HepG2 (cell line): Measurements from ENCODE around the gene FAM193A. TPM values are rescaled to one million over a fixed set of nuclear protein-coding genes. Genes with fewer than 3 reads are reported as not detected.
A peak's percentile ranks its signal among the peaks of the same experiment; 100 is the strongest.

ENCODE experiments used
- ESRRA ChIP-seq: sonication (generic); formaldehyde crosslinking; IDR thresholded peaks from 2 replicates; pipeline ENCODE4 v1.5.1; 2020; ENCODE audit warnings: mild to moderate bottlenecking, low read depth, missing genetic modification reagents
- FOXC1 ChIP-seq: sonication (generic); formaldehyde crosslinking; IDR thresholded peaks from 2 replicates; pipeline ENCODE4 v1.8.0; 2022; ENCODE audit warnings: mild to moderate bottlenecking, missing genetic modification reagents, borderline replicate concordance
- GATAD1 ChIP-seq: IDR thresholded peaks from 2 replicates; pipeline ENCODE4 v1.6.1; 2016; ENCODE audit warnings: missing genetic modification reagents, missing compliant biosample characterization
- KIAA2018 ChIP-seq: sonication (generic); formaldehyde crosslinking; IDR thresholded peaks from 2 replicates; pipeline ENCODE4 v1.5.0; 2020; ENCODE audit warnings: mild to moderate bottlenecking, missing genetic modification reagents, borderline replicate concordance
- KLF6 ChIP-seq: IDR thresholded peaks from 2 replicates; pipeline ENCODE4 v1.8.0; 2016; ENCODE audit warnings: missing biosample characterization, missing genetic modification reagents
- LCORL ChIP-seq, 2 experiments: fragments of 450-650 bp in 1 of 2; sonication (generic) in 1 of 2; formaldehyde crosslinking in 1 of 2; IDR thresholded peaks; 2 replicates each; pipeline versions ENCODE4 v1.5.0 to v1.6.1; 2017 to 2020; ENCODE audit warnings: antibody characterized with exemption in 1 of 2, missing genetic modification reagents in 1 of 2
- MZF1 ChIP-seq: sonication (generic); formaldehyde crosslinking; IDR thresholded peaks from 2 replicates; pipeline ENCODE4 v1.8.1; 2023; ENCODE audit warnings: mild to moderate bottlenecking, missing genetic modification reagents, borderline replicate concordance
- NFKB2 ChIP-seq: sonication (generic); formaldehyde crosslinking; IDR thresholded peaks from 2 replicates; pipeline ENCODE4 v1.4.0; 2020; ENCODE audit warnings: missing genetic modification reagents, borderline replicate concordance
- PPARG ChIP-seq: conservative IDR thresholded peaks from 2 replicates; pipeline ENCODE4 v1.6.1; 2016; ENCODE audit warnings: missing biosample characterization, missing genetic modification reagents
- RBFOX2 ChIP-seq: fragments of 200-400 bp; formaldehyde crosslinking; IDR thresholded peaks from 2 replicates; pipeline ENCODE4 v1.6.1; 2017; ENCODE audit warnings: low read depth, mild to moderate bottlenecking, low read length
- TAF15 ChIP-seq: fragments of 200-400 bp; formaldehyde crosslinking; IDR thresholded peaks from one replicate; pipeline ENCODE4 v1.6.1; 2018; ENCODE audit warnings: mild to moderate bottlenecking, low read depth, low read length; ENCODE audit not compliant: poor library complexity, severe bottlenecking
- TOPORS ChIP-seq: sonication (generic); formaldehyde crosslinking; IDR thresholded peaks from 2 replicates; pipeline ENCODE4 v1.8.0; 2023; ENCODE audit warnings: mild to moderate bottlenecking, missing genetic modification reagents
- TRIM24 ChIP-seq: sonication (generic); formaldehyde crosslinking; IDR thresholded peaks from 2 replicates; pipeline ENCODE4 v1.8.0; 2022; ENCODE audit warnings: mild to moderate bottlenecking, missing genetic modification reagents
- ZFP91 ChIP-seq: sonication (generic); formaldehyde crosslinking; IDR thresholded peaks from 2 replicates; pipeline ENCODE4 v1.9.0; 2022; ENCODE audit warnings: missing genetic modification reagents, mild to moderate bottlenecking, borderline replicate concordance
- ZMYM4 ChIP-seq: sonication (generic); formaldehyde crosslinking; IDR thresholded peaks from 2 replicates; pipeline ENCODE4 v1.8.1; 2023; ENCODE audit warnings: mild to moderate bottlenecking, missing genetic modification reagents
- ZNF543 ChIP-seq: sonication (generic); formaldehyde crosslinking; IDR thresholded peaks from 2 replicates; pipeline ENCODE4 v1.4.0; 2020; ENCODE audit warnings: mild to moderate bottlenecking, missing genetic modification reagents
- polyA plus RNA-seq, 8 experiments: library from polyadenylated mRNA; depleted of rRNA in 3 of 8; stranded (reverse) in 7 of 8; unstranded in 1 of 8; fragments of >200 nt; fragmentation: Illumina TruSeq in 4 of 8; extraction: Trizol in 4 of 8; gene quantifications; 2 replicates each; pipeline versions ENCODE4 v1.2.1 to v1.2.3, GENCODE V29; 2011 to 2016; ENCODE audit warnings: low read depth in 4 of 8, missing spikeins in 1 of 8, mixed read lengths in 1 of 8; ENCODE audit not compliant: insufficient read depth in 1 of 8
- total RNA-seq, 5 experiments: library from RNA; depleted of rRNA; stranded (reverse); fragments of >200 nt; fragmentation: Illumina TruSeq; extraction: Trizol; gene quantifications; 2 replicates each; pipeline ENCODE4 v1.2.3, GENCODE V29; 2016; ENCODE audit warnings: low read depth in 1 of 5
- TF ChIP-seq, protein P1 (sequence below): sonication (generic); formaldehyde crosslinking; IDR thresholded peaks from 2 replicates; pipeline ENCODE4 v1.4.0; 2020; ENCODE audit warnings: missing genetic modification reagents, mild to moderate bottlenecking, borderline replicate concordance

The FAM193A gene
- total and polyA plus RNA-seq, 2 of the 13 experiments (the other 11 are each of a cell fraction or from before 2014, with no cell fraction given) = 5.7 to 8.7 TPM

GRCh38 chr4:2733001-2733843 is 196.8 kb downstream of the FAM193A start (continued):
- TF ChIP-seq FOXC1 (CRISPR knock-in tag) (peak; percentile 78; the same call in 1 of the 2 replicates), NFKB2 (no peak), ZFP91 (peak; percentile 50; the same call in 1 of the 2 replicates), LCORL (IDR thresholded peaks at IDR 0.05) (no peak), LCORL (CRISPR knock-in tag; IDR thresholded peaks at IDR 0.05) (0 out of 2 replicates have a peak, but pooled peaks have one; percentile 22), TOPORS (0 out of 2 replicates have a peak, but pooled peaks have one; percentile 31), ESRRA (CRISPR knock-in tag) (peak; percentile 66; the same call in 1 of the 2 replicates), PPARG (0 out of 2 replicates have a peak, but pooled peaks have one; percentile 21), GATAD1 (0 out of 2 replicates have a peak, but pooled peaks have one; percentile 27), ZNF543 (CRISPR knock-in tag) (peak; percentile 34; the same call in 1 of the 2 replicates), KLF6 (no peak), TRIM24 (no peak), MZF1 (CRISPR knock-in tag) (no peak), TAF15 (no peak), ZMYM4 (CRISPR knock-in tag) (peak; percentile 57; the same call in 1 of the 2 replicates), KIAA2018 (CRISPR knock-in tag) (no peak), RBFOX2 (no peak)
- TF ChIP-seq, protein P1, sequence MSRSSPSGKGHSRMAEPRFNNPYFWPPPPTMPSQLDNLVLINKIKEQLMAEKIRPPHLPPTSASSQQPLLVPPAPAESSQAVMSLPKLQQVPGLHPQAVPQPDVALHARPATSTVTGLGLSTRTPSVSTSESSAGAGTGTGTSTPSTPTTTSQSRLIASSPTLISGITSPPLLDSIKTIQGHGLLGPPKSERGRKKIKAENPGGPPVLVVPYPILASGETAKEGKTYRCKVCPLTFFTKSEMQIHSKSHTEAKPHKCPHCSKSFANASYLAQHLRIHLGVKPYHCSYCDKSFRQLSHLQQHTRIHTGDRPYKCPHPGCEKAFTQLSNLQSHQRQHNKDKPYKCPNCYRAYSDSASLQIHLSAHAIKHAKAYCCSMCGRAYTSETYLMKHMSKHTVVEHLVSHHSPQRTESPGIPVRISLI = peak; percentile 92
